Endothelial cell of umbilical vein (primary cell): ENCODE measurements around the gene GOLGA3. TPM values are rescaled to one million over a fixed set of nuclear protein-coding genes. Genes with fewer than 3 reads are reported as not detected.

ENCODE experiments used
- BruUV-seq: library from RNA; stranded (reverse); fragments of 400-500 nt; replicated peaks from 2 replicates; lab custom pipeline; 2021; lab: Mats Ljungman, UMichigan
- CTCF ChIA-PET: fragments of 300-600, 350-600 bp; sonication (Branson Sonifier 250); formaldehyde crosslinking; loops from one replicate; lab custom pipeline; 2021; ENCODE audit warnings: antibody characterized with exemption, inconsistent platforms; lab: Charles Lee
- POLR2A ChIA-PET: fragments of 300-600, 350-600 bp; sonication (Branson Sonifier 250); formaldehyde crosslinking; loops from one replicate; lab custom pipeline; 2021; ENCODE audit warnings: antibody characterized with exemption, inconsistent platforms; lab: Charles Lee
- DNase-seq: peaks from one replicate; pipeline ENCODE4 v3.0.0-alpha.2; 2011; ENCODE audit warnings: low read depth, low spot score
- FAIRE-seq: peaks from 2 replicates; lab custom pipeline; 2011; peaks lifted over from hg19 to GRCh38; lab: Jason Lieb, UNC
- H2AFZ ChIP-seq: 2 replicates; pipeline ENCODE4 v1.6.0; 2012; ENCODE audit warnings: low read depth, low read length, control low read depth, inconsistent platforms
- H3K27ac ChIP-seq: 2 replicates; pipeline ENCODE4 v1.5.1; 2011; ENCODE audit warnings: low read depth, mild to moderate bottlenecking, control low read depth, low read length, moderate library complexity; ENCODE audit not compliant: insufficient read depth
- H3K27me3 ChIP-seq, 2 experiments: 2 replicates each; pipeline versions ENCODE4 v1.6.0 to v1.6.1; 2011; ENCODE audit warnings: low read length in 2 of 2, mixed read lengths in 1 of 2; ENCODE audit not compliant: control insufficient read depth in 2 of 2, insufficient read depth in 2 of 2
- H3K36me3 ChIP-seq, 2 experiments: 2 replicates in 1 of 2; 3 replicates in 1 of 2; pipeline ENCODE4 v1.5.1; 2011; ENCODE audit warnings: low read length in 2 of 2, mild to moderate bottlenecking in 1 of 2, moderate library complexity in 1 of 2; ENCODE audit not compliant: control insufficient read depth in 2 of 2, insufficient read depth in 2 of 2; ENCODE audit errors: extremely low read depth in 1 of 2
- H3K4me1 ChIP-seq: 3 replicates; pipeline ENCODE4 v1.5.1; 2011; ENCODE audit warnings: mild to moderate bottlenecking, low read length; ENCODE audit not compliant: control insufficient read depth, insufficient read depth; ENCODE audit errors: extremely low read depth
- H3K4me2 ChIP-seq: 2 replicates; pipeline ENCODE4 v1.6.1; 2011; ENCODE audit warnings: low read length, control low read depth, mixed read lengths; ENCODE audit not compliant: insufficient read depth
- H3K4me3 ChIP-seq, 3 experiments: fragments of 200-600 bp in 1 of 3; sonication (generic), shearing (Covaris generic) in 1 of 3; replicated peaks in 1 of 3; 2 replicates each; pipeline ENCODE4 v1.5.1; 2011 to 2016; ENCODE audit warnings: control low read depth in 3 of 3, low read length in 3 of 3, mild to moderate bottlenecking in 2 of 3, inconsistent platforms in 1 of 3, low read depth in 1 of 3, moderate library complexity in 1 of 3; ENCODE audit not compliant: insufficient read depth in 1 of 3
- H3K79me2 ChIP-seq: 2 replicates; pipeline ENCODE4 v1.6.0; 2012; ENCODE audit warnings: low read length, inconsistent platforms; ENCODE audit not compliant: control insufficient read depth, insufficient read depth
- H3K9ac ChIP-seq: replicated peaks from 2 replicates; pipeline ENCODE3; 2011; ENCODE audit warnings: low read length, control low read depth; ENCODE audit not compliant: insufficient read depth; ENCODE audit errors: extremely low read depth
- H3K9me1 ChIP-seq: replicated peaks from 3 replicates; pipeline ENCODE4 v1.6.0; 2011; ENCODE audit warnings: mild to moderate bottlenecking, low read length; ENCODE audit not compliant: control insufficient read depth, insufficient read depth; ENCODE audit errors: extremely low read depth
- H3K9me3 ChIP-seq: replicated peaks from 2 replicates; pipeline ENCODE4 v1.5.1; 2012; ENCODE audit warnings: low read length, inconsistent platforms; ENCODE audit not compliant: control insufficient read depth, insufficient read depth
- H4K20me1 ChIP-seq: replicated peaks from 2 replicates; pipeline ENCODE3; 2011; ENCODE audit warnings: mild to moderate bottlenecking, low read length; ENCODE audit not compliant: control insufficient read depth, insufficient read depth; ENCODE audit errors: extremely low read depth
- EZH2 ChIP-seq: IDR thresholded peaks from 2 replicates; pipeline ENCODE4 v1.6.1; 2012; ENCODE audit warnings: borderline replicate concordance, low read depth, mild to moderate bottlenecking, moderate library complexity, low read length, inconsistent platforms; ENCODE audit not compliant: severe bottlenecking
- FOS ChIP-seq: IDR thresholded peaks from 2 replicates; pipeline ENCODE4 v1.6.1; 2011; ENCODE audit warnings: mild to moderate bottlenecking, low read length, moderate library complexity, borderline replicate concordance; ENCODE audit not compliant: insufficient read depth
- GATA2 ChIP-seq: IDR thresholded peaks from 2 replicates; pipeline ENCODE4 v1.7.0; 2011; ENCODE audit warnings: low read depth, mild to moderate bottlenecking, moderate library complexity, mixed read lengths, low read length; ENCODE audit not compliant: insufficient read length, insufficient read depth
- JUN ChIP-seq: IDR thresholded peaks from 2 replicates; pipeline ENCODE4 v1.6.1; 2011; ENCODE audit warnings: borderline replicate concordance, low read depth; ENCODE audit not compliant: insufficient read length, insufficient read depth
- MYC ChIP-seq: IDR thresholded peaks from one replicate; pipeline ENCODE4 v1.6.1; 2011; ENCODE audit warnings: mild to moderate bottlenecking, low read depth, low read length
- POLR2A ChIP-seq: IDR thresholded peaks from 2 replicates; pipeline ENCODE4 v1.6.1; 2012; ENCODE audit warnings: low read depth, mild to moderate bottlenecking, control low read depth, low read length
- POLR2AphosphoS5 ChIP-seq: IDR thresholded peaks from 2 replicates; pipeline ENCODE4 v1.6.1; 2012; ENCODE audit warnings: low read depth, mild to moderate bottlenecking, control low read depth, low read length, moderate library complexity; ENCODE audit not compliant: insufficient read depth
- dilution Hi-C: fragments of 300-500 bp; cut with MboI; formaldehyde crosslinking; loops from one replicate; pipeline ENCODE4 v1.15.0; 2019; ENCODE audit warnings: low sequenced_read_pairs; ENCODE audit not compliant: extremely low pct_ligation_motif_present
- intact Hi-C: fragments of 100-400 bp; cut with micrococcal nuclease; formaldehyde crosslinking; loops from one replicate; pipeline ENCODE4 v1.10.0; 2022
- polyA plus RNA-seq, 4 experiments: library from polyadenylated mRNA; depleted of rRNA in 3 of 4; stranded (reverse) in 3 of 4; unstranded in 1 of 4; fragments of >200 nt; gene quantifications; 2 replicates each; pipeline versions ENCODE4 v1.2.1 to v1.2.3, GENCODE V29; 2011 to 2012; ENCODE audit warnings: missing spikeins in 1 of 4
- total RNA-seq: library from RNA; stranded (reverse); gene quantifications from 2 replicates; pipeline ENCODE4 v1.2.3, GENCODE V29; 2021
- TF ChIP-seq, protein P1 (sequence below): IDR thresholded peaks from 2 replicates; pipeline ENCODE4 v1.6.1; 2011; ENCODE audit not compliant: insufficient read depth, insufficient read length
- TF ChIP-seq, protein P2 (sequence below), 2 donors: IDR thresholded peaks; 1 replicate in 1 of 2; 2 replicates in 1 of 2; pipeline ENCODE4 v1.5.1; 2011; ENCODE audit warnings: low read length in 2 of 2, mild to moderate bottlenecking in 2 of 2, moderate library complexity in 2 of 2, control low read depth in 1 of 2, inconsistent platforms in 1 of 2, low read depth in 1 of 2; ENCODE audit not compliant: insufficient read depth in 1 of 2; ENCODE audit errors: extremely low read depth in 1 of 2

The GOLGA3 gene
- total and polyA plus RNA-seq, 2 donors (not counting 3 experiments of a cell fraction or from before 2014, with no cell fraction given): 18.4 to 86.0 TPM

DNA sequence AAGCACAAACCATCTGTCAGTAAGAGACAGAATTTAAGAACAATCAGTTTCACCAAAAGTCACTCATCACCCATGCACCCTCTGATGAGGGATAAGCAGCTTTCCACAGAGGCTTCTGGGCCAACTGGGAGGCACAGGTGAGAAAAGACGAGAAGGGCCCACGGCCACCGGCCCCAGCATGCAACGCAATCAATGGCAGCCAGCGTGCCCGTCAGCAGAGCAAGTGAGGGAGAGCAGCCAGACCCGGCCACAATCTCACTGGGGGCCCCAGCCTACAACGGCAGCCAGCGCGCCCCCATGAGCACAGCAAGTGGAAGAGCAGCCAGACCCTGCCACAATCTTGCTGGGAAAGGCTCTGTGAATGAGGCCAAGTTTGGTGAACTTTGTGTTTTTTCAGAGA lies 80.3 kb downstream of the GOLGA3 start:
- Histone ChIP-seq H3K79me2 (peaks cover 49% of the 10 kb centered on the region), H3K4me1 (no peaks in the 10 kb centered on the region), H3K4me2 (no peak overlapping the region), H3K9ac (no peak overlapping the region), H3K36me3 (peaks cover 50 to 51% of the 10 kb centered on the region in 2 experiments), H3K27me3 (no peaks in the 10 kb centered on the region), H3K9me1 (no peaks in the 10 kb centered on the region), H3K4me3 (no peak overlapping the region), H3K27ac (no peak overlapping the region), H2AFZ (no peak overlapping the region), H4K20me1 (peaks cover 3% of the 10 kb centered on the region), H3K9me3 (no peaks in the 10 kb centered on the region)
- intact Hi-C loops: no loop called here
- FAIRE-seq: no peak
- ChIA-PET POLR2A (no interaction called here), CTCF (no interaction called here)
- no peak for DNase-seq
- dilution Hi-C loops: no loop called here
- TF ChIP-seq POLR2A (no peak), FOS (no peak), EZH2 (no peak), JUN (no peak), POLR2AphosphoS5 (no peak), GATA2 (no peak), MYC (no peak)
- TF ChIP-seq, protein P1, sequence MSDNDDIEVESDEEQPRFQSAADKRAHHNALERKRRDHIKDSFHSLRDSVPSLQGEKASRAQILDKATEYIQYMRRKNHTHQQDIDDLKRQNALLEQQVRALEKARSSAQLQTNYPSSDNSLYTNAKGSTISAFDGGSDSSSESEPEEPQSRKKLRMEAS: no peak
- TF ChIP-seq, protein P2, sequence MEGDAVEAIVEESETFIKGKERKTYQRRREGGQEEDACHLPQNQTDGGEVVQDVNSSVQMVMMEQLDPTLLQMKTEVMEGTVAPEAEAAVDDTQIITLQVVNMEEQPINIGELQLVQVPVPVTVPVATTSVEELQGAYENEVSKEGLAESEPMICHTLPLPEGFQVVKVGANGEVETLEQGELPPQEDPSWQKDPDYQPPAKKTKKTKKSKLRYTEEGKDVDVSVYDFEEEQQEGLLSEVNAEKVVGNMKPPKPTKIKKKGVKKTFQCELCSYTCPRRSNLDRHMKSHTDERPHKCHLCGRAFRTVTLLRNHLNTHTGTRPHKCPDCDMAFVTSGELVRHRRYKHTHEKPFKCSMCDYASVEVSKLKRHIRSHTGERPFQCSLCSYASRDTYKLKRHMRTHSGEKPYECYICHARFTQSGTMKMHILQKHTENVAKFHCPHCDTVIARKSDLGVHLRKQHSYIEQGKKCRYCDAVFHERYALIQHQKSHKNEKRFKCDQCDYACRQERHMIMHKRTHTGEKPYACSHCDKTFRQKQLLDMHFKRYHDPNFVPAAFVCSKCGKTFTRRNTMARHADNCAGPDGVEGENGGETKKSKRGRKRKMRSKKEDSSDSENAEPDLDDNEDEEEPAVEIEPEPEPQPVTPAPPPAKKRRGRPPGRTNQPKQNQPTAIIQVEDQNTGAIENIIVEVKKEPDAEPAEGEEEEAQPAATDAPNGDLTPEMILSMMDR (IDR thresholded peaks at IDR 0.05; ENCODE audit: extremely low read depth in 1 of 2, insufficient read depth in 1 of 2, low read depth in 1 of 2, low read length in 2 of 2): no peak
- BruUV-seq: no TSS peak
